HG03439 (cell line): ENCODE measurements around the gene COMMD1.
"Not testable (repeated sequence)": the region's sequence is repeated elsewhere in the genome, so short reads cannot be mapped to it uniquely, and the experiment has no call there.

Source experiments
- ATAC-seq: cut with Tn5 transposase; IDR thresholded peaks from one replicate; pipeline ENCODE4 v1.9.1; 2021; ENCODE audit warnings: mild to moderate bottlenecking, moderate library complexity; ENCODE audit not compliant: unreplicated experiment

COMMD1 gene

GRCh38 chr2:61962095-61962984 is 56.9 kb downstream of the COMMD1 start:
- no peak for ATAC-seq

- ATAC-seq, result no peak
Observed at GRCh38 chr2:61966087-61966727, 60.7 kb downstream of the COMMD1 start.

- ATAC-seq, result no peak
Observed at GRCh38 chr2:61967262-61967661, 61.8 kb downstream of the COMMD1 start.

GRCh38 chr2:61969376-61969775 is 63.9 kb downstream of the COMMD1 start:
- ATAC-seq, result no peak

- ATAC-seq, result no peak
Observed at GRCh38 chr2:61970807-61971556, 65.5 kb downstream of the COMMD1 start.

- ATAC-seq, result no peak
Observed at GRCh38 chr2:61978522-61978921, 73.0 kb downstream of the COMMD1 start.

- ATAC-seq, result no peak
Observed at GRCh38 chr2:61980758-61981157, 75.3 kb downstream of the COMMD1 start.

- ATAC-seq, result no peak
Observed at GRCh38 chr2:61984682-61985081, 79.2 kb downstream of the COMMD1 start.

GRCh38 chr2:61988462-61989366 is 83.2 kb downstream of the COMMD1 start:
- no peak for ATAC-seq

- peak; percentile 48 for ATAC-seq
Observed at GRCh38 chr2:61993422-61994024, 88.0 kb downstream of the COMMD1 start.

GRCh38 chr2:61994531-61994930 is 89.1 kb downstream of the COMMD1 start:
- ATAC-seq, result no peak

- ATAC-seq, result no peak
Observed at GRCh38 chr2:61995065-61995464, 89.6 kb downstream of the COMMD1 start.

- ATAC-seq, result peak; percentile 71
Observed at GRCh38 chr2:61995515-61995914, 90.0 kb downstream of the COMMD1 start.

- no peak for ATAC-seq
Observed at GRCh38 chr2:61998426-61998825, 93.0 kb downstream of the COMMD1 start.

GRCh38 chr2:62000538-62000937 is 95.1 kb downstream of the COMMD1 start:
- ATAC-seq, result no peak

GRCh38 chr2:62001431-62001830 is 96.0 kb downstream of the COMMD1 start:
- no peak for ATAC-seq

GRCh38 chr2:62004428-62004827 is 99.0 kb downstream of the COMMD1 start:
- ATAC-seq, result not testable (repeated sequence)

GRCh38 chr2:62007555-62007954 is 102.1 kb downstream of the COMMD1 start:
- no peak for ATAC-seq

- ATAC-seq, result no peak
Observed at GRCh38 chr2:62010632-62011256, 105.3 kb downstream of the COMMD1 start.

- no peak for ATAC-seq
Observed at GRCh38 chr2:62013641-62014040, 108.2 kb downstream of the COMMD1 start.
